ENCODE measurements around the gene C16orf95. TPM values are rescaled to one million over a fixed set of nuclear protein-coding genes. Genes with fewer than 3 reads are reported as not detected.

Gene C16orf95
- total and polyA plus RNA-seq, 12 donors, result 0.67 to 9.9 (median 5.3) TPM

DNA sequence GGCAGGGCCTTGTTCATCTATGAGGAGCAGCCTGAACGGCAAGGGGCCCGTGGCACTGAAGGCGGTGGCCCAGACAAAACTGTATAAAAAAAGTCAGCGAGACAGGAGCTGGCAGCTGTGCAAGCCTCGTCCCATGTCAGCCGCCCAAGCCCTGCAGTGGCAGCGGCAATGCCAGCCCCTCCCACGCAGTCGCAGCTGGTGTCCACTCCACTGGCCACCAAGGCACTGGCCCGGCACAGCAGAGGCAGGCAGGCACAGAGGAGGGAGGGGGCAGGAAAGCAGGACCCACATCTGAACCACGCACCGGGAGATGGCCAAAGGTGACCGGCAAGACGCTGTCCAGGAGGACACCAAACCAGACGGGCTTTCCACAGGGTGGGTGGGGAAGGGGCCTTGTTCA lies 15.9 kb upstream of the C16orf95 start:
- H3K27me3 ChIP-seq, result no peaks in the 10 kb centered on the region
- intact Hi-C loops (cut with DNase I), result loop anchor here in 1 of 2 donors (5.0 kb wide), 1 partner anchor 39 kb away; no protein-coding TSS in a partner anchor
- no peaks in the 10 kb centered on the region for H3K9me3 ChIP-seq (replicated peaks in 1 of 3)
- H3K27ac ChIP-seq, result no peak overlapping the region
- no peak for TF ChIP-seq POLR2A (IDR thresholded peaks at IDR 0.05)
- no peak for TF ChIP-seq CTCF (IDR thresholded peaks at IDR 0.05)
- no peak for DNase-seq
- H3K4me3 ChIP-seq, result no peak overlapping the region
- peaks cover 0 to 48% of the 10 kb centered on the region in 2 donors for H3K36me3 ChIP-seq (replicated peaks in 1 of 2)
- peaks cover 11 to 18% of the 10 kb centered on the region in 2 donors for H3K4me1 ChIP-seq (replicated peaks in 1 of 2)
- WGBS, 4 donors, result 82 to 91% (median 90%) methylated on average over 15 of the region's 15 CpGs

- Histone ChIP-seq H3K9me3 (replicated peaks in 1 of 3) (no peaks in the 10 kb centered on the region), H3K4me1 (replicated peaks in 1 of 2) (peaks cover 11 to 18% of the 10 kb centered on the region in 2 donors), H3K27ac (no peak overlapping the region), H3K36me3 (replicated peaks in 1 of 2) (peaks cover 0 to 48% of the 10 kb centered on the region in 2 donors), H3K27me3 (no peaks in the 10 kb centered on the region), H3K4me3 (no peak overlapping the region)
- DNase-seq, result peak in 6 of 7 donors; percentile 53 to 80 (median 66)
- 79 to 84% (median 80%) methylated on average over 8 to 10 of the region's 10 CpGs for WGBS, 4 donors
- no peak for TF ChIP-seq POLR2A (IDR thresholded peaks at IDR 0.05)
- no peak for TF ChIP-seq CTCF (IDR thresholded peaks at IDR 0.05)
- intact Hi-C loops (cut with DNase I), result loop anchor here in 1 of 2 donors (5.0 kb wide), 1 partner anchor 40 kb away; no protein-coding TSS in a partner anchor
Observed at GRCh38 chr16:87332150-87332549, 15.0 kb upstream of the C16orf95 start.

DNA sequence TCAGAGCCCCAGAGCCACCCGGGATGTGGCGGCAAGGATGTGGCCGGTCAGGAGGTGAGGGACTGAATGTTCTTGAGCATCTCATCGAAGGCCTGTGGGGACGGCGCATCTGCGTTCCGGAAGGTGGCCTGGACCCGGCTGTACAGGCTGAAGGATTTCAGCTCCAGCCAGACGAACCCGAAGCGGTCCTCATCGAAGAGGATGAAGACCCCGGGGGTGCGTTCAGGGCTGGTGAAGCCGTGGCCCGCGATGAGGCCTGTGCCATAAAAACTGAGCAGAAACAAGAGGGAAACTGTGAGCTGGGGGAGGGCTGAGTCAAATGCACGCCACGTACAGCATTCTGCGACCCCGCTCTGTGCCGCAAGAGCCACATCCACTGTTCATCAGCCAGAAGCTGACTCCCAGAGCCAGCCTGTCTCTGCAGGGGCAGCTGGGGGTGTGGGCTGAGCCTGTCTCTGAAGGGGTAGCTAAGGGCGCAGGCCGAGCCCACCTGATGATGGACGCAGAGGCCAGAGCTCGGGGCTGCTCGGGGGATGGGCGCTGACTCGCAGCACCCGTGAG lies 14.1 kb upstream of the C16orf95 start:
- intact Hi-C loops (cut with DNase I), result loop anchor here in 1 of 2 donors (5.0 kb wide), 1 partner anchor 41 kb away; no protein-coding TSS in a partner anchor
- Histone ChIP-seq H3K9me3 (replicated peaks in 1 of 3) (no peaks in the 10 kb centered on the region), H3K27me3 (no peaks in the 10 kb centered on the region), H3K27ac (no peak overlapping the region), H3K4me1 (replicated peaks in 1 of 2) (peaks cover 11 to 14% of the 10 kb centered on the region in 2 donors), H3K36me3 (replicated peaks in 1 of 2) (peaks cover 0 to 48% of the 10 kb centered on the region in 2 donors), H3K4me3 (no peak overlapping the region)
- no peak for DNase-seq
- no peak for TF ChIP-seq POLR2A (IDR thresholded peaks at IDR 0.05)
- TF ChIP-seq CTCF (IDR thresholded peaks at IDR 0.05), result no peak
- WGBS, 4 donors, result 89 to 95% (median 91%) methylated on average over 28 to 31 of the region's 31 CpGs

DNA sequence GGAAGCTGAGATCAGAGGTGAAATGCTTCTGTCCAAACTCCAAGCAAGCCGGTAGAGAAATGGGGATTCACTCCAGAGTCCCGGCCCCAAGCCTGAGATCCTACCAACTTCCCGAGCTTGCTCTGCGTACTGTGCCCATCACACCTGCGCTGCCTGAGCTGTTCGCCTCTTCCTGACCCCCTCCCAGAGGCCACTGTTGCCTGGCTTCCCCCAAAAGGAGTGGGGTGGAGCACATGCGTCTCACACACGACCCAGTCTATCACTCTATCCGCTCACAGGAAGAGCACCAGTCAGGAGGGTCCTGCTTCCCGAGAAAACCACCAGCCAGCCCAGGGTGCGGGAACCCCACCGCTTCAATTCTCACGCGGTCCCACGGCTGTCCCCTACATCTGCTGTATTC lies 13.5 kb upstream of the C16orf95 start:
- peak overlapping the region in 1 of 5 donors; percentile 71 for H3K27ac ChIP-seq
- WGBS, 4 donors, result 85 to 94% (median 87%) methylated on average over 8 to 15 of the region's 15 CpGs
- peaks cover 11 to 14% of the 10 kb centered on the region in 2 donors for H3K4me1 ChIP-seq (replicated peaks in 1 of 2)
- H3K4me3 ChIP-seq, result no peak overlapping the region
- H3K36me3 ChIP-seq (replicated peaks in 1 of 2), result peaks cover 0 to 43% of the 10 kb centered on the region in 2 donors
- intact Hi-C loops (cut with DNase I), result loop anchor here in 1 of 2 donors (5.0 kb wide), 1 partner anchor 42 kb away; no protein-coding TSS in a partner anchor
- no peak for DNase-seq
- no peaks in the 10 kb centered on the region for H3K9me3 ChIP-seq (replicated peaks in 1 of 3)
- no peaks in the 10 kb centered on the region for H3K27me3 ChIP-seq
- no peak for TF ChIP-seq CTCF (IDR thresholded peaks at IDR 0.05)
- no peak for TF ChIP-seq POLR2A (IDR thresholded peaks at IDR 0.05)
